ENCODE data around the gene RNASEL. TPM values are rescaled to one million over a fixed set of nuclear protein-coding genes. Genes with fewer than 3 reads are reported as not detected.

Gene RNASEL
- total and polyA plus RNA-seq, 9 donors, result 6.7 to 15.0 (median 9.7) TPM

DNA sequence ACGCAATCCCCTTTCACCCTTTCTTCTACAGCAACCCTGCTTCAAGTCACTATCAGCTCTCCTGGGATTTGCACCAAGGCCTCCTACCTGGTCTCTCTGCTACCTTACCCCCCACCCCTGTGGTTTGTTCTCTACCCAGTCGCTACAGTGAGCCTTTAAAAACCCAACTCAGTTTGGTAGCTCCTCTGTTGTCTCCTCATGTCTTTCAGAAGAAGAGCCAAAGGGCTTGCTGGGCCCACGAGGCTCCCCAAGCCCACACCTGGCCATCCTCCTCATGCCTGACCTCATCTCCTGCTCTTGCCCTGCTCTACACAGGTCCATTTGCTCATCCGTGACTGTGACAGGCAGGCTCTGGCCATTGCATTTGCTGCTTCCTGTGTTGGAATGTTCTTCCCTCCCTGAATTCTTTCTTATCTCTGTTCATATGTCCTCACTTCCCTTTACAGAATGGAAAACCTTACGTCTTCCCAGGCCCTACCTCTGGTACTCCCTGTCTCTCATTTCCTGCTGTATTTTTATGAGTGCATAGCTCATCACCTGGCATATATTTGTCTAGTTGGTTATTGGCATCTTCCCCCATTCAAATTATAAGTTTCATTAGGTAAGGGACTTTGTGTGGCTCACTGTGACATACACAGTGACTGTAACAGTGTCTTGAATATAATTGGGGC, 11.8 kb upstream of the RNASEL start:
- no peaks in the 10 kb centered on the region for H3K27me3 ChIP-seq
- no peaks in the 10 kb centered on the region for H3K9me3 ChIP-seq
- H3K27ac ChIP-seq, result peak overlapping the region in 1 of 2 donors; percentile 17
- no peak for DNase-seq
- TF ChIP-seq EP300 (IDR thresholded peaks at IDR 0.05) (no peak), POLR2A (IDR thresholded peaks at IDR 0.05) (no peak)
- intact Hi-C loops (cut with DNase I), result loop anchor here in 3 of 4 donors (2.0 kb wide), 2 partner anchors 182 to 184 kb away; no protein-coding TSS in a partner anchor
- H3K4me1 ChIP-seq (ENCODE audit: insufficient read depth), result peaks cover 6% of the 10 kb centered on the region
- no peak overlapping the region for H3K4me3 ChIP-seq
- H3K36me3 ChIP-seq, result no peaks in the 10 kb centered on the region
- WGBS, 3 donors, result 61 to 63% (median 62%) methylated on average over 5 of the region's 5 CpGs

DNA sequence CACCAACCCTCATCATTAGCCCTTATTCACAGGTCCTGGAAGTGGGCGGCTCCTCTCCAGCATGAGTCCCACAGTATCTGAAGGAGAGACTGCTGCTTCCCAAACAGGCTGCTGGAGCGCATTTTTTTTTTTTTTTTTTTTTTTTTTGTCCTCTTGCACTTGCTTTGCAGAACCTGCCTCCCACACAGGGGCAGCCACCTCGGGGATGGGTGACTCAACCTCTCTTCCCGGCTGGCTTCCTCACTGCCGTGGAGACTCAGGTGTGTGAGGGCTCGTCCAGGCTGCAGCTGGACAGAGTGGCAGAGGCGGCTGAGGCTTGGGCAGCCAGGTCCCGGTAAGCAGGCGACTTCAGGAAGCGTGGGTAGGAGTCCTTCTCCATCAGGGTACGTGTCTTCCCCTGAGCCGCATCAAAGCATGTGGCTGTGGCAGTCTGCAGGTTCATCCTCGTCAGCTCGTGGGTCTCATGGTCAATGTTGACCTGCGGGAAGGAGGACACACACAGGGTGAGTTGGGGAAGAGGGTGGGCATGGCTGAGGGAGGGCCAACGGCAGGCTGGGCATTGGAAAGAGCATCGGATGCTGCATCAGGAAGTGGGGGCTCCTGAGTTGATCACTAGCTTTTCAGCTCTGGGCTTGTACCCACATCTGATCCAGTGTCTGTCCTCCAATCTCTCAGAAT, 11.1 kb upstream of the RNASEL start:
- TF ChIP-seq POLR2A (IDR thresholded peaks at IDR 0.05) (no peak), EP300 (IDR thresholded peaks at IDR 0.05) (no peak)
- TF ChIP-seq, protein P1, sequence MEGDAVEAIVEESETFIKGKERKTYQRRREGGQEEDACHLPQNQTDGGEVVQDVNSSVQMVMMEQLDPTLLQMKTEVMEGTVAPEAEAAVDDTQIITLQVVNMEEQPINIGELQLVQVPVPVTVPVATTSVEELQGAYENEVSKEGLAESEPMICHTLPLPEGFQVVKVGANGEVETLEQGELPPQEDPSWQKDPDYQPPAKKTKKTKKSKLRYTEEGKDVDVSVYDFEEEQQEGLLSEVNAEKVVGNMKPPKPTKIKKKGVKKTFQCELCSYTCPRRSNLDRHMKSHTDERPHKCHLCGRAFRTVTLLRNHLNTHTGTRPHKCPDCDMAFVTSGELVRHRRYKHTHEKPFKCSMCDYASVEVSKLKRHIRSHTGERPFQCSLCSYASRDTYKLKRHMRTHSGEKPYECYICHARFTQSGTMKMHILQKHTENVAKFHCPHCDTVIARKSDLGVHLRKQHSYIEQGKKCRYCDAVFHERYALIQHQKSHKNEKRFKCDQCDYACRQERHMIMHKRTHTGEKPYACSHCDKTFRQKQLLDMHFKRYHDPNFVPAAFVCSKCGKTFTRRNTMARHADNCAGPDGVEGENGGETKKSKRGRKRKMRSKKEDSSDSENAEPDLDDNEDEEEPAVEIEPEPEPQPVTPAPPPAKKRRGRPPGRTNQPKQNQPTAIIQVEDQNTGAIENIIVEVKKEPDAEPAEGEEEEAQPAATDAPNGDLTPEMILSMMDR (IDR thresholded peaks at IDR 0.05), result no peak
- WGBS, 3 donors, result 80 to 87% (median 81%) methylated on average over 17 of the region's 17 CpGs
- intact Hi-C loops (cut with DNase I), result loop anchor here in 3 of 4 donors (2.0 kb wide), 2 partner anchors 183 to 185 kb away; no protein-coding TSS in a partner anchor

DNA sequence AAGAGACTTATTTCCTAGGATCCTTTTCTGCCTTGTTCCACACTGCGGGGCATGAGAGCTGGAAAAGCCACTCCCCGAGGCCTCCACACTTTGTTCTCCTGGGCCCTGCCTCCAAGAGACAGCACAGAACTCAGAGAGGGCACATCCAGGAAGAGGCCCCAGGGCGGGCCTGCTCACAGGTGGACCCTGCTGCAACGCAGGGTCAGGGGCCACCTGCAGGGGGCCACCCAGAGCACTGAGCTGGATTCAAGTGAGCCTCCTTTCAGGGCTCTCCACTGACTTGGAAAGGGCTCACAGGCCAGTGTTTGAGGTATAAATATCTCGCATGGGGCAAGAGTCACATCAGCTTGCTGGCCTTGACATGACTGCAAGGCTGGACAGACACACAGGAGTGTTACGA, 10.3 kb upstream of the RNASEL start:
- H3K4me3 ChIP-seq, result no peak overlapping the region
- intact Hi-C loops (cut with DNase I), result loop anchor here in 2 of 4 donors (1.0 to 5.0 kb wide), 3 partner anchors 186 to 517 kb away; no protein-coding TSS in a partner anchor
- no peak for DNase-seq
- H3K4me1 ChIP-seq (ENCODE audit: insufficient read depth), result peaks cover 6% of the 10 kb centered on the region
- H3K9me3 ChIP-seq, result no peaks in the 10 kb centered on the region
- no peaks in the 10 kb centered on the region for H3K36me3 ChIP-seq
- no peak overlapping the region for H3K27ac ChIP-seq
- no peaks in the 10 kb centered on the region for H3K27me3 ChIP-seq
- 72 to 78% (median 78%) methylated on average over 6 of the region's 6 CpGs for WGBS, 3 donors
- TF ChIP-seq POLR2A (IDR thresholded peaks at IDR 0.05) (no peak), EP300 (IDR thresholded peaks at IDR 0.05) (no peak)
- TF ChIP-seq, protein P1 (IDR thresholded peaks at IDR 0.05), result no peak

More for the DNA sequence above, 11.1 kb upstream of the RNASEL start:
- no peak overlapping the region for H3K27ac ChIP-seq
- no peak overlapping the region for H3K4me3 ChIP-seq
- H3K4me1 ChIP-seq (ENCODE audit: insufficient read depth), result peaks cover 6% of the 10 kb centered on the region
- no peak for DNase-seq
- H3K27me3 ChIP-seq, result no peaks in the 10 kb centered on the region
- no peaks in the 10 kb centered on the region for H3K36me3 ChIP-seq
- no peaks in the 10 kb centered on the region for H3K9me3 ChIP-seq

DNA sequence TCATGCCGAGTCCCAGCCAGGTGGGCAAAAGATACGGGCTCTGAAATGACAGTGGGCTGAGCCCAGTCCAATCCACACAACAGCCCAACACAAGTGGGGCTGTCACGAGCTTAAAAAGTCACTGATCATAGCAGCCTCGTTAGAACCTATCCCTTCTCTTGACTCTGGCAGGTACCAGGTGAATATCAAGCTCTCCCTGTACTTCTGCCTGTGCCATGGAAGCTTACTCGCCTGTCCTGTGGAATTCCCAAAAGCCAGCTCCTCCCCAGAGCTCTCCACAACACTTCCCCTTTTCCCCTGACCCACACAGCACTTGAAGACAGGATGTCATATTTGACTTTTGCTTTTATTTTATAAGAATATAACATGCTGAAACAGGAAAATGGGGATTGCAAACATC, 9.2 kb upstream of the RNASEL start:
- TF ChIP-seq, protein P1 (IDR thresholded peaks at IDR 0.05), result no peak
- no peak for TF ChIP-seq EP300 (IDR thresholded peaks at IDR 0.05)
- no peak for TF ChIP-seq POLR2A (IDR thresholded peaks at IDR 0.05)
- no peaks in the 10 kb centered on the region for H3K36me3 ChIP-seq
- WGBS, 3 donors, result 79 to 83% (median 80%) methylated on average over 5 of the region's 5 CpGs
- no peaks in the 10 kb centered on the region for H3K27me3 ChIP-seq
- H3K27ac ChIP-seq, result no peak overlapping the region
- DNase-seq, result no peak
- no peaks in the 10 kb centered on the region for H3K9me3 ChIP-seq
- peaks cover under 1% of the 10 kb centered on the region for H3K4me1 ChIP-seq (ENCODE audit: insufficient read depth)
- H3K4me3 ChIP-seq, result no peak overlapping the region
- intact Hi-C loops (cut with DNase I), result loop anchor here in 2 of 4 donors (5.0 kb wide), 2 partner anchors 511 to 516 kb away; no protein-coding TSS in a partner anchor
